ENCODE results near the gene CST6. TPM values are rescaled to one million over a fixed set of nuclear protein-coding genes. Genes with fewer than 3 reads are reported as not detected.
A peak's percentile ranks its signal among the peaks of the same experiment; 100 is the strongest.

The CST6 gene
- total and polyA plus RNA-seq, 4 donors = not detected

- Histone ChIP-seq H3K9me3 (ENCODE audit: control insufficient read depth in 4 of 4, low read length in 3 of 4) (no peaks in the 10 kb centered on the region), H3K9ac (ENCODE audit: low read depth in 1 of 2, low read length in 2 of 2) (peak overlapping the region; percentile 3 to 30), H3K27me3 (ENCODE audit: control insufficient read depth in 4 of 4, insufficient read depth in 4 of 4, low read length in 3 of 4) (no peaks in the 10 kb centered on the region), H3K4me3 (ENCODE audit: low read depth in 1 of 3, low read length in 3 of 3) (peak overlapping the region; percentile 77 to 97 (median 92)), H3K4me1 (ENCODE audit: control insufficient read depth in 4 of 4, insufficient read depth in 4 of 4, low read length in 3 of 4) (peaks cover 4 to 30% (median 21%) of the 10 kb centered on the region in 4 donors), H3K27ac (ENCODE audit: low read depth in 1 of 2, low read length in 2 of 2) (peak overlapping the region; percentile 88 to 97), H3K36me3 (ENCODE audit: control insufficient read depth in 4 of 4, insufficient read depth in 3 of 4, low read depth in 1 of 4, low read length in 3 of 4) (peaks cover 2 to 34% (median 26%) of the 10 kb centered on the region in 4 donors)
- no peak for DNase-seq (ENCODE audit: low spot score)
- TF ChIP-seq CTCF (IDR thresholded peaks at IDR 0.05; ENCODE audit: low read depth, low read length, missing input control) = no peak
- TF ChIP-seq FOXA1 (IDR thresholded peaks at IDR 0.05) = no peak
- no peak for TF ChIP-seq MAX (IDR thresholded peaks at IDR 0.05)
- TF ChIP-seq HNF4A (conservative IDR thresholded peaks at IDR 0.05) = peak; percentile 28 to 37
- no peak for TF ChIP-seq RAD21 (IDR thresholded peaks at IDR 0.05)
- no peak for TF ChIP-seq FOXA2 (IDR thresholded peaks at IDR 0.05)
- peak in 1 of 2 donors; percentile 13 for TF ChIP-seq RXRA (IDR thresholded peaks at IDR 0.05)
- WGBS = under 1% methylated on average over 40 of the region's 40 CpGs
Measured at GRCh38 chr11:66002648-66003225, 9.1 kb upstream of the CST6 start.

- H3K27ac ChIP-seq (ENCODE audit: low read depth in 1 of 2, low read length in 2 of 2) = peak overlapping the region; percentile 88 to 97
- 76% methylated on average over 6 of the region's 6 CpGs for WGBS
Measured at GRCh38 chr11:66003291-66003690, 8.5 kb upstream of the CST6 start.

More at GRCh38 chr11:66003291-66003690, 8.5 kb upstream of the CST6 start:
- H3K36me3 ChIP-seq (ENCODE audit: control insufficient read depth in 4 of 4, insufficient read depth in 3 of 4, low read depth in 1 of 4, low read length in 3 of 4) = peaks cover 2 to 29% (median 21%) of the 10 kb centered on the region in 4 donors
- H3K9ac ChIP-seq (ENCODE audit: low read depth in 1 of 2, low read length in 2 of 2) = peak overlapping the region in 1 of 2 donors; percentile 30
- no peak for TF ChIP-seq HNF4G (IDR thresholded peaks at IDR 0.05)
- TF ChIP-seq SP1 (IDR thresholded peaks at IDR 0.05) = no peak
- no peak for TF ChIP-seq ATF3 (IDR thresholded peaks at IDR 0.05)
- no peak for TF ChIP-seq YY1 (IDR thresholded peaks at IDR 0.05)
- TF ChIP-seq TAF1 (conservative IDR thresholded peaks at IDR 0.05) = no peak
- no peak for TF ChIP-seq RXRA (IDR thresholded peaks at IDR 0.05)
- TF ChIP-seq JUND (IDR thresholded peaks at IDR 0.05) = no peak
- no peak for TF ChIP-seq GABPA (IDR thresholded peaks at IDR 0.05 in 1 of 2, conservative IDR thresholded peaks at IDR 0.05 in 1 of 2)
- no peak for TF ChIP-seq FOXA2 (IDR thresholded peaks at IDR 0.05)
- no peak for TF ChIP-seq ZBTB33 (IDR thresholded peaks at IDR 0.05)
- no peak for TF ChIP-seq REST (IDR thresholded peaks at IDR 0.05)
- no peak for TF ChIP-seq EGR1 (IDR thresholded peaks at IDR 0.05; ENCODE audit: low read depth in 2 of 2)
- no peak for TF ChIP-seq HNF4A (conservative IDR thresholded peaks at IDR 0.05)
- TF ChIP-seq NR2F2 (IDR thresholded peaks at IDR 0.05) = no peak
- TF ChIP-seq RAD21 (IDR thresholded peaks at IDR 0.05) = no peak
- TF ChIP-seq MAX (IDR thresholded peaks at IDR 0.05) = no peak
- TF ChIP-seq CTCF (IDR thresholded peaks at IDR 0.05; ENCODE audit: low read depth, low read length, missing input control) = no peak
- no peak for TF ChIP-seq FOXA1 (IDR thresholded peaks at IDR 0.05)
- H3K9me3 ChIP-seq (ENCODE audit: control insufficient read depth in 4 of 4, low read length in 3 of 4) = no peaks in the 10 kb centered on the region
- peaks cover 4 to 30% (median 21%) of the 10 kb centered on the region in 4 donors for H3K4me1 ChIP-seq (ENCODE audit: control insufficient read depth in 4 of 4, insufficient read depth in 4 of 4, low read length in 3 of 4)
- peak overlapping the region; percentile 77 to 97 (median 92) for H3K4me3 ChIP-seq (ENCODE audit: low read depth in 1 of 3, low read length in 3 of 3)
- no peak for DNase-seq (ENCODE audit: low spot score)
- H3K27me3 ChIP-seq (ENCODE audit: control insufficient read depth in 4 of 4, insufficient read depth in 4 of 4, low read length in 3 of 4) = no peaks in the 10 kb centered on the region

Data from liver (tissue), 9 donors.